Femur (tissue), 1 donor: Measurements from ENCODE around the gene MGST2.

Experiments
- DNase-seq: peaks from one replicate; pipeline ENCODE4 v3.0.0-alpha.2; 2017

Gene MGST2

DNA sequence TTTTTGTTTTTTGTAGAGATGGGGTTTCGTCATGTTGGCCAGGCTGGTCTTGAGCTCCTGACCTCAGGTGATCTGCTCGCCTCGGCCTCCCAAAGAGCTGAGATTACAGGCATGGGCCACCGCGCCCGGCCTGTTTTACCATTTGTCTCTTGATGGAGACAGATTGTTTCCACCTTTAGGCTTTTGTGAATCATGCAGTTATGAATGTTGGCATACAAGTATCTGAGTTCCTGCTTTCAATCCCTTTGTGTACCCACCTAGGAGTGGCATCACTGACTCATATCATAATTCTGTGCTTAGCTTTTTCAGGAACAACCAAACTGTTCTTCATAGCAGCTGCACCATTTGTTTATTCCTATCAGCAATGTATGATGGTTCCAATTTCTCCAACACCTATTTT lies 20.2 kb upstream of the MGST2 start:
- no peak for DNase-seq

GRCh38 chr4:139647184-139647583 lies 18.4 kb upstream of the MGST2 start:
- no peak for DNase-seq

GRCh38 chr4:139647952-139648351 lies 17.7 kb upstream of the MGST2 start:
- DNase-seq = no peak

- DNase-seq = peak; percentile 90
Measured at GRCh38 chr4:139651282-139652194, 14.1 kb upstream of the MGST2 start.

DNA sequence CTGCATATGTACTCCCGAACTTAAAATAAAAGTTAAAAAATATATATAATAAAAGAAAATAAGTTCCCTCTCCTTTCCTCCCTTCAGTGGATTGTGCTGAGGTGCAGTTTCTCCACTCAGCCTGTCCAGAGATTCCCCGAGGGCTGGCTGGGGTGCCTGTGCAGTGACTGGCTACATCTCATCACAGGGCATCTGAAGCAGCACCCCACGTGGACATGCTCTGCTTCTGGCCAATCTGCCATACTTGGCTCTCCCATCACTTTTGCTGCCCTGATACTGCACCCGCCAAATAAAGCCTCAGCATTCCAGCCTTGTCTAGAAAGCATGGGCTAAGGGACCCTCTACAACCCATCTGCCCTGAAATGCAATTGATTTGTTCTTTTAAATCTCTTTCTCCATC lies 11.1 kb upstream of the MGST2 start:
- no peak for DNase-seq

- DNase-seq = no peak
Measured at GRCh38 chr4:139655116-139655515, 10.5 kb upstream of the MGST2 start.

DNA sequence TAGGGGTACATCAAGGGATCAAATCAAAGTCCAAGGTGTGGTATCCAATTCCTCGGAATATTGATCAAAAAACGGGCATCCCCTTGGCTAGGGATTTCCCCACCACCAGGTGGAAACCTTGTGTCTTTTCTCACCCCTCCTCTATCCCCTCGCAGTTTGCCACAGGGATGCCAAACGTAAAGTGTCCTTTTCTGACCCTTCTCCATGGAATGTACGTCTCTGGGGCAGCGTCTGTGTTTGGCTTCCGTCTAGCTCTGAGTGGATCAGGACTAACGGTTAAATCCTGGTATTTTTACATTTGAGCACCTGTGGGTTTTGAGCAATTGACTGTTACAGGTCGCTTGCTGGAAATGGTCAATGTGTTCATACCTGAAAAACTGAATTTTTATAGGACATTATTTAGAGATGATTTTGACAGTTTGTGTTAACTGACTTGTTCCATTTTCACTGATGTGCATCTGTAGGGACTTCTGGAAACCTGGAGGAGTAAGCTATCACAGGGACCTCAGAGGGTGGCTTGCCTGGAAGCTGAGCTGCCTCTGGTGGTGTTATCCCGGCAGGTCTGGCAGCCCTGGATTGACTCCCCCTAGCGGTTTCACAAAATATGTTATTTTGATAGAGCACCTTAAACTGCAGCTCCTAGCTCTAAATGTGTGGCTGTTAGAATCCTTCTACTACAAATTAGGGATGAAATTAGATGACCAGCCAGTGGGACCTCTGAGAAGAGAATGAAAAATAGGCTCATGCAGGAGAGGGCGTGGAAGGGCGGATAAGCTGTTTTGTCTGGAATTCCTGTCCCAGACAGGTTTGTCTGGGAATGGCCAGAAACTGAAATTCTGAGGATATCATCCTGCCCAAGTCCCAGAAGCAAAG lies 8.8 kb upstream of the MGST2 start:
- DNase-seq = peak; percentile 53

DNA sequence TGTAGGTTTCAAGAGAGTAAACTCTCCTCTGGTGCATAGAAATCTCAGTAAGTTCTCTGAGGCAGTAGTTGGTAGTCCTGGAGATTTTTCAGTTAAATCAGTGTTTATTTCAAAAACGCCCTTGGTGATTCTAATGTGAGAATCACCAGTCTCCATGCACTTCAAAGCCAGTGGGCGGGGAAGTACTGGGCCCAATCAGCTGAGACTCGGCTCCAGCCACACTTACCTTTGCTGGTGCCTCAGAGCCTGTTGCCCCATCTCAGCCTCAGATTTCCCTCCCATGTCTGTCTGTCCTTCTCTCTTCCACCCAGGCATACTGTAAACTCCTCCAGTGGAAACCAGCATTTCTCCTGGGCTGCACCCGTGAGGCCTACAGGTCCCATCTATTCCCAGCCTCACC lies 7.4 kb upstream of the MGST2 start:
- DNase-seq = no peak

GRCh38 chr4:139658586-139659382 lies 6.8 kb upstream of the MGST2 start:
- DNase-seq = no peak

GRCh38 chr4:139659735-139660424 lies 5.7 kb upstream of the MGST2 start:
- DNase-seq = no peak

DNA sequence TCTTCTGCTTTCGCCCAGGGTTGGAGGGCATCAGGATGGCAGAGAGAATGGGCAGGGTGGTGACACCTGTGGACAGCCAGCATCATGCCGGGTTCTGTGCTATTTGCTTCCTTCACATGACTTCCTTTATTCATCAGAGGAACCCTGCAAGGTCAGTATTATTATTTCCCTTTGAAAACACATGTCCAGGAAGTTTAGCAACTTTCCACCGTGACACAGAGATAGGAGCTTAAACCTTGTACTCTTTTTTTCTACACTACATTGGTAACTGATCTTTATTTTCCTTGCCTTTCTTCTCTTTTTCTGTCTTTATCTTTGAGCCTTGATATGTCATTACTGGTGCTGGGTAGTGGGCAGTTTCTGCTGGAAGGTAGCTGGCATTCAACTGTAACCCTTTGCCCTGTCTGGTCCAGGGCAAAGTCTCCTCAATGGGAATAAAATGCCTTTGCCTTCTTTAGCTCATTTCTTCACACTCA lies 5.0 kb upstream of the MGST2 start:
- DNase-seq = no peak

- no peak for DNase-seq
Measured at GRCh38 chr4:139663561-139664138, 2.0 kb upstream of the MGST2 start.

DNA sequence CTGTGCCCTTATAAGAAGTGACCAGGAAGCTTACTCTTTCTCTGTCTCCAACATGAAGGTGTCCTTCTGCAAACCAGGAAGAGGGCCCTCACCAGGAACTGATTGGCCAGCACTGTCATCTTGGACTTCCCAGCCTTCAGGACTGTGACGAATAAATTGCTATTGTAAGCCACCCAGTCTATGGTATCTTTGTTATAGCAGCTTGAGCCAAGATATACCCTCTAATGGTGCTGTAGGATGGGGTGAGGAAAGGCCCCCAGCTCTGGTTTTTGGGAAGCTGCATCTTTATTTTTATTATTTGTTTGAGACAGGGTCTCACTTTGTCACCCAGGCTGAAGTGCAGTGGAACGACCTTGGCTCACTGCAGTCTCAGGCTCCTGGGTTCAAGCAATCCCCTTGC lies 1.2 kb upstream of the MGST2 start:
- DNase-seq = no peak

GRCh38 chr4:139665079-139665689 lies 435 bp upstream of the MGST2 start:
- no peak for DNase-seq

DNA sequence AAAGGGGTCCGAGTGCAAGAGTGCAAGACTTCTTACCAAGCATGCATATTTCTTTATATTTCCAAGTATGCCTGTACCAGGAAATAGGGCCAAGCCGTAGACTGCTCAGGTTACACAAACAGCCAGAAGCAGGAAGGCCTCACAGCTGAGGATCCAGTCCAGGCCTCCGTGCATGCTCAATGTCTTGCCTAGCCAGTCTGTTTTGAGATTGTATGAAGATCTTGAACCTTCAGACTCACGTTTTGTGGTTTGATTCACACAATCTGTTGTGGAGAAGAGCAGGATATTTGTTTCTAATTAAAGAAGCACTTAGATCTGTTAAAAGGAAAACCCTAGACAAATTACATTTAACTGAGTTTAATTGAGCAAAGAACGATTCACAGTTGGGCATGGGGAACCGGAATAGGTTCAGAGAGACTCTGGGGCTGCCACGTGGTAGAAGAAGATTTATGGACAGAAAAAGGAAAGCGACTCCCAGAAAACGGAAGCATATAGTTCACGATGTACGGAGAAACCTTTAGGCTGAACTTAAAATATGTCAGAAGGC lies 1.2 kb downstream of the MGST2 start:
- DNase-seq = peak; percentile 76

GRCh38 chr4:139668036-139668435 lies 2.4 kb downstream of the MGST2 start:
- no peak for DNase-seq

DNA sequence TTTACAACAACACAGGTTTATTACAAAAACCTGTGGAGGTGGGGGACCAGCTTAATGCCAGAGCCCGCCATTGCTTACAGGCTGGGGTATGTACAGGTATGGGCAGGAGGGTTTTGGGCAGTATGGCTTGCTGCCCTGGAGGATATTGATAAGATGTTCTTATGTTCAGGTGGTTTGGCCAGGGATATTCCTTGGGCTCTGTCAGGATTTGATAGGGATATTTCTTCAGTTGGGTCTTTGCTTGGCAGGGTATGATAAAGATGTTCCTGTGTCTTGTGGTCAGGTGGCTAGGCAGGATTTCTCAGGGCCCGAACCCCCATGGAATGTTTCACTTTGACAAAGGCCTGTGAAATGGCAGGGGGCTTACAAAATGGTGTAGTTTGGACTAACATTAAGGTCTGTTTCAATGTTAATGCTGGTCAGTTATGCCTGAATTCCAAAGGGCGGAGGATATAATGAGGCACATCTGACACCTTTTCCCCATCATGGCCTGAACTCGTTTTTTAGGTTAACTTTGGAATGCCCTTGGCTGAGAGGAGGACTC lies 3.1 kb downstream of the MGST2 start:
- no peak for DNase-seq

DNA sequence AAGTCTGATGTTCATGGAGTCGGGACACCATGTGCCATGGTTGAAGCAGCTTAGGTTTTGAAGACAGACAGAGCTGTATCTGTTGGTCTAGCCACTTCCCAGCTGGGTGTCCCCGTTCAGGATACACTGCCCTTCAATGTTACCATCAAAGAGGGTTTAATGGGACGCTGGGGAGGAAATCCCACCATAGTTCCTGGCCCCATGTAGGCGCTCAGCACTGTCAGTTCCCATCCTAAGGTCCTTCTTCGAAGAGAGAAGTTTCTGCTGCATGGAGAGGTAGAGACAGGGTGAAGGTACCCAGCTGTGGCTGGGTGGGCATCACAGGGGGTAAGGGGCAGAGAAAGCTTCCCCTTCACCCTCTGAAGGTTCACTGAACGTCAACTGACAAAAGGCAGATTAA lies 3.7 kb downstream of the MGST2 start:
- no peak for DNase-seq

GRCh38 chr4:139669890-139670289 lies 4.3 kb downstream of the MGST2 start:
- no peak for DNase-seq

DNA sequence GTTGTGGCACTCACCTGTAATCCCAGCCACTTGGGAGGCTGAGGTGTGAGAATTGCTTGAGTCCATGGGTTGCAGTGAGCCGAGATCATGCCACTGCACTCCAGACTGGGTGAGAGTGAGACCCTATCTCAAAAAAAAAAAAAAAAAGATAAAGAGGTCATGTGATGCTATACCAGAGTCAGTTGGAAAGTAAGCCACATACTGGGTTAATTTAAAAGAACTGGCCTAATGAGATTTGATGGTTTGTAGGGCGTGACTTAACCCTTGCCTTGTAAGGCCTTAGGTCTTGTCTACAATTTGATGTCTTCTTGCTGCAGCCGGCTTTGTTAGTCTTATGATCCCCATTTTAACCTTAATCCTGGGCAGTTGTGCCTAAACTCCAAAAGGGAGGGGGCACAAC lies 5.2 kb downstream of the MGST2 start:
- DNase-seq = no peak

GRCh38 chr4:139672215-139672614 lies 6.6 kb downstream of the MGST2 start:
- DNase-seq = no peak
